Heart left ventricle (tissue), 13 donors: ENCODE data around the gene KCNMB2.

Experiments used
- POLR2A ChIP-seq, 2 donors: fragments of 450-650 bp; IDR thresholded peaks; one replicate each; pipeline ENCODE4 v1.6.1; 2017; ENCODE audit warnings: antibody characterized with exemption in 2 of 2, mild to moderate bottlenecking in 2 of 2, moderate library complexity in 2 of 2
- TF ChIP-seq, protein P1 (sequence below), 12 donors: fragments of 200-600 bp; sonication (generic) in 4 of 12; IDR thresholded peaks; one replicate each; pipeline versions ENCODE4 v1.5.0 to v1.8.0; 2018 to 2022; ENCODE audit warnings: antibody characterized with exemption in 12 of 12, mild to moderate bottlenecking in 5 of 12
- donor health status: ischemic (EF 13 %, LVEDD 7.1; RV severe dilation, severe dysfunction).
- donor health status: DM: no; HTN: yes; CAD: no.
- donor health status: DM: no; HTN: no; CAD: no.
- donor health status: ischemic (EF 25% LVEDD 6.9; RV normal size, moderate dysfunction).
- donor health status: ischemic (EF 25% LVEDD 5.7; RV mildly dilated, moderate dysfunction).
- donor health status: ischemic (EF 35%, LVEDD 5.7; RV mildly dilated, moderate dysfunction).
- donor health status: nonischemic (EF 11% LVEDD 7.7; RV severe dilation, severe dysfunction).
- donor health status: DM: yes; HTN: yes; CAD: no.
- donor health status: PGD.
- donor health status: ischemic (EF 29% LVEDD 5.4; RV normal size, mild dysfunction).
- donor health status: nonischemic (EF 23%, LVEDD 6.1; RV moderate dilation, normal function).

DNA sequence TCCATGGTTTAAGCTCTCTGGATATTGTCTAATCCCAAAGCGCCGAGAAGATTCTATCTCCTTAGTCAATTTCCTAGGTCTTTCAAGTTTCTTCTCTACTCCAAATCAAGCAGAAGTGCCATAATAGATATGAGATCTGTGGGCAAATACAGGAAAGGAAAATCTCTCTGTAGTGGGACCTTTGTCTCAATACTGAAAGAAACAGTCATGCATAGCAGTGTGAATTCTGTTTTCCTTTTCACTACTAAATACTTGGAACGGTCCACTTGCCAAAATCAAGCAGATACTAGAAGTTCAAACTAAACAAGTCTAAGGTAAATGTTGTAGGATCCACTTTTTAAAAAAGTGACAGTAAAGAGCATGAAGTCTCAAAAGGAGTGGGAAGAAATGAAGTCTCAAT lies 298.8 kb downstream of the KCNMB2 start:
- TF ChIP-seq, protein P1, sequence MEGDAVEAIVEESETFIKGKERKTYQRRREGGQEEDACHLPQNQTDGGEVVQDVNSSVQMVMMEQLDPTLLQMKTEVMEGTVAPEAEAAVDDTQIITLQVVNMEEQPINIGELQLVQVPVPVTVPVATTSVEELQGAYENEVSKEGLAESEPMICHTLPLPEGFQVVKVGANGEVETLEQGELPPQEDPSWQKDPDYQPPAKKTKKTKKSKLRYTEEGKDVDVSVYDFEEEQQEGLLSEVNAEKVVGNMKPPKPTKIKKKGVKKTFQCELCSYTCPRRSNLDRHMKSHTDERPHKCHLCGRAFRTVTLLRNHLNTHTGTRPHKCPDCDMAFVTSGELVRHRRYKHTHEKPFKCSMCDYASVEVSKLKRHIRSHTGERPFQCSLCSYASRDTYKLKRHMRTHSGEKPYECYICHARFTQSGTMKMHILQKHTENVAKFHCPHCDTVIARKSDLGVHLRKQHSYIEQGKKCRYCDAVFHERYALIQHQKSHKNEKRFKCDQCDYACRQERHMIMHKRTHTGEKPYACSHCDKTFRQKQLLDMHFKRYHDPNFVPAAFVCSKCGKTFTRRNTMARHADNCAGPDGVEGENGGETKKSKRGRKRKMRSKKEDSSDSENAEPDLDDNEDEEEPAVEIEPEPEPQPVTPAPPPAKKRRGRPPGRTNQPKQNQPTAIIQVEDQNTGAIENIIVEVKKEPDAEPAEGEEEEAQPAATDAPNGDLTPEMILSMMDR (IDR thresholded peaks at IDR 0.05) = no peak
- TF ChIP-seq POLR2A (IDR thresholded peaks at IDR 0.05) = no peak
